CD4-positive, alpha-beta T cell (primary cell): ENCODE data around the gene ATP1B1. TPM values are rescaled to one million over a fixed set of nuclear protein-coding genes. Genes with fewer than 3 reads are reported as not detected.
A peak's percentile ranks its signal among the peaks of the same experiment; 100 is the strongest.

Source experiments
- ATAC-seq: fragments of 200-7000 bp; cut with Tn5 transposase; one replicate; pipeline ENCODE4 v1.10.0; 2022; ENCODE audit warnings: mild to moderate bottlenecking; ENCODE audit not compliant: poor library complexity
- CTCF ChIA-PET: fragments of 350-600 bp; sonication (Branson Sonifier 250); formaldehyde crosslinking; loops from one replicate; lab custom pipeline; 2021; ENCODE audit warnings: antibody characterized with exemption, inconsistent platforms; lab: Charles Lee
- POLR2A ChIA-PET: fragments of 350-600 bp; sonication (Branson Sonifier 250); formaldehyde crosslinking; loops from one replicate; lab custom pipeline; 2021; ENCODE audit warnings: antibody characterized with exemption, inconsistent platforms; lab: Charles Lee
- DNase-seq, 14 experiments: peaks; one replicate each; pipeline ENCODE4 v3.0.0-alpha.2; 2013 to 2020; ENCODE audit warnings: mixed read lengths in 2 of 14
- H3K27ac ChIP-seq, 2 donors: one replicate each; pipeline versions ENCODE4 v1.5.1 to v1.7.0; 2013; ENCODE audit warnings: low read length in 2 of 2, low read depth in 1 of 2, mild to moderate bottlenecking in 1 of 2
- H3K27me3 ChIP-seq, 2 experiments: 1 replicate in 1 of 2; 2 replicates in 1 of 2; pipeline versions ENCODE4 v1.6.1 to v1.7.0; 2013; ENCODE audit warnings: low read length in 2 of 2, control low read depth in 1 of 2, mild to moderate bottlenecking in 1 of 2, moderate library complexity in 1 of 2; ENCODE audit not compliant: insufficient read depth in 2 of 2, control insufficient read depth in 1 of 2
- H3K36me3 ChIP-seq: one replicate; pipeline ENCODE4 v1.6.1; 2013; ENCODE audit warnings: low read length, control low read depth; ENCODE audit not compliant: insufficient read depth
- H3K4me1 ChIP-seq: one replicate; pipeline ENCODE4 v1.6.1; 2013; ENCODE audit warnings: low read length, control low read depth; ENCODE audit not compliant: insufficient read depth
- H3K4me3 ChIP-seq: one replicate; pipeline ENCODE4 v1.5.1; 2013; ENCODE audit warnings: mild to moderate bottlenecking, low read length, moderate library complexity
- H3K9me3 ChIP-seq, 2 experiments: 1 replicate in 1 of 2; 2 replicates in 1 of 2; pipeline versions ENCODE4 v1.6.1 to v1.7.0; 2013; ENCODE audit warnings: low read length in 2 of 2, mild to moderate bottlenecking in 2 of 2, control low read depth in 1 of 2, moderate library complexity in 1 of 2; ENCODE audit not compliant: control insufficient read depth in 1 of 2, insufficient read depth in 1 of 2
- H3K27ac Mint-ChIP-seq: one replicate; pipeline ENCODE4 v1.8.0; 2020; ENCODE audit warnings: mixed read lengths
- H3K27me3 Mint-ChIP-seq: one replicate; pipeline ENCODE4 v1.8.0; 2021; ENCODE audit warnings: mixed read lengths
- H3K36me3 Mint-ChIP-seq: one replicate; pipeline ENCODE4 v1.8.0; 2021; ENCODE audit warnings: low read depth, mixed read lengths
- H3K4me1 Mint-ChIP-seq: one replicate; pipeline ENCODE4 v1.8.0; 2021; ENCODE audit warnings: low read depth, mixed read lengths
- H3K4me3 Mint-ChIP-seq: one replicate; pipeline ENCODE4 v1.8.0; 2020; ENCODE audit warnings: mild to moderate bottlenecking, mixed read lengths
- H3K9me3 Mint-ChIP-seq: one replicate; pipeline ENCODE4 v1.8.0; 2020; ENCODE audit warnings: mixed read lengths
- CTCF ChIP-seq: fragments of 200-600 bp; IDR thresholded peaks from one replicate; pipeline ENCODE4 v1.8.0; 2022; ENCODE audit warnings: antibody characterized with exemption, mild to moderate bottlenecking
- intact Hi-C, 2 experiments: fragments of 100-400 bp; cut with DNase I in 1 of 2; cut with micrococcal nuclease in 1 of 2; formaldehyde crosslinking; loops; one replicate each; pipeline versions ENCODE4 v1.15.1 to v1.9.0; 2023 to 2025; cut with DNase I, micrococcal nuclease
- total RNA-seq, 174 experiments: library from RNA in 2 of 174; stranded (reverse) in 2 of 174; gene quantifications; one replicate each; pipeline ENCODE4 v1.2.3 and lab custom pipeline; 2021 to 2026

The ATP1B1 gene
- total RNA-seq, 2 experiments from 2014 or later, result 3.5 to 4.5 TPM

GRCh38 chr1:169133228-169133576 lies 26.7 kb downstream of the ATP1B1 start:
- no peak overlapping the region for H3K4me3 ChIP-seq
- no peak for DNase-seq
- no peaks in the 10 kb centered on the region for H3K9me3 ChIP-seq
- ATAC-seq, result no peak
- no peak overlapping the region for H3K27ac Mint-ChIP-seq
- H3K36me3 Mint-ChIP-seq, result no peaks in the 10 kb centered on the region
- H3K4me3 Mint-ChIP-seq, result no peak overlapping the region
- CTCF ChIA-PET, result no interaction called here
- H3K36me3 ChIP-seq, result no peaks in the 10 kb centered on the region
- no peaks in the 10 kb centered on the region for H3K4me1 ChIP-seq
- H3K27me3 ChIP-seq, result no peaks in the 10 kb centered on the region
- no peaks in the 10 kb centered on the region for H3K9me3 Mint-ChIP-seq
- no peak overlapping the region for H3K27ac ChIP-seq
- POLR2A ChIA-PET, result no interaction called here
- intact Hi-C loops, result no loop called here
- no peaks in the 10 kb centered on the region for H3K27me3 Mint-ChIP-seq
- TF ChIP-seq CTCF, result no peak
- no peaks in the 10 kb centered on the region for H3K4me1 Mint-ChIP-seq

- H3K4me3 Mint-ChIP-seq, result no peak overlapping the region
Measured at GRCh38 chr1:169133801-169134502, 27.5 kb downstream of the ATP1B1 start.

GRCh38 chr1:169137357-169137756 lies 30.9 kb downstream of the ATP1B1 start:
- H3K27ac ChIP-seq, result no peak overlapping the region
- H3K4me1 ChIP-seq, result no peaks in the 10 kb centered on the region
- H3K27me3 ChIP-seq, result no peaks in the 10 kb centered on the region
- intact Hi-C loops, result no loop called here
- CTCF ChIA-PET, result no interaction called here
- Mint-ChIP-seq H3K36me3 (no peaks in the 10 kb centered on the region), H3K27ac (no peak overlapping the region), H3K4me1 (no peaks in the 10 kb centered on the region), H3K9me3 (no peaks in the 10 kb centered on the region), H3K27me3 (no peaks in the 10 kb centered on the region), H3K4me3 (no peak overlapping the region)
- no peak overlapping the region for H3K4me3 ChIP-seq
- no peak for TF ChIP-seq CTCF
- DNase-seq, result no peak
- H3K36me3 ChIP-seq, result no peaks in the 10 kb centered on the region
- POLR2A ChIA-PET, result no interaction called here
- no peak for ATAC-seq
- no peaks in the 10 kb centered on the region for H3K9me3 ChIP-seq

More at GRCh38 chr1:169133801-169134502, 27.5 kb downstream of the ATP1B1 start:
- Histone ChIP-seq H3K36me3 (no peaks in the 10 kb centered on the region), H3K4me3 (no peak overlapping the region), H3K4me1 (no peaks in the 10 kb centered on the region), H3K9me3 (no peaks in the 10 kb centered on the region), H3K27me3 (no peaks in the 10 kb centered on the region), H3K27ac (no peak overlapping the region)
- no peak for ATAC-seq
- Mint-ChIP-seq H3K36me3 (no peaks in the 10 kb centered on the region), H3K9me3 (no peaks in the 10 kb centered on the region), H3K27me3 (no peaks in the 10 kb centered on the region), H3K4me1 (no peaks in the 10 kb centered on the region), H3K27ac (no peak overlapping the region)
- CTCF ChIA-PET, result no interaction called here
- POLR2A ChIA-PET, result no interaction called here
- DNase-seq, result peak in 1 of 14 experiments; percentile 5
- intact Hi-C loops, result no loop called here
- no peak for TF ChIP-seq CTCF
